Bronchial epithelial cell (primary cell): ENCODE data around the gene DMD. TPM values are rescaled to one million over a fixed set of nuclear protein-coding genes. Genes with fewer than 3 reads are reported as not detected.

ENCODE experiments used
- DNase-seq: peaks from one replicate; pipeline ENCODE4 v3.0.0-alpha.2; 2010; ENCODE audit warnings: low read depth
- FAIRE-seq: peaks from 2 replicates; lab custom pipeline; 2011; peaks lifted over from hg19 to GRCh38; lab: Jason Lieb, UNC
- H3K27me3 ChIP-seq: 2 replicates; pipeline ENCODE4 v1.5.1; 2011; ENCODE audit warnings: low read length; ENCODE audit not compliant: control insufficient read depth, insufficient read depth
- H3K36me3 ChIP-seq: 2 replicates; pipeline ENCODE4 v1.5.1; 2011; ENCODE audit warnings: low read length; ENCODE audit not compliant: control insufficient read depth, insufficient read depth
- H3K4me3 ChIP-seq: 2 replicates; pipeline ENCODE4 v1.5.1; 2011; ENCODE audit warnings: mild to moderate bottlenecking, low read depth, low read length, control low read depth
- CTCF ChIP-seq: IDR thresholded peaks from 2 replicates; pipeline ENCODE4 v1.5.1; 2011; ENCODE audit warnings: mild to moderate bottlenecking, moderate library complexity, low read length, control low read depth, inconsistent platforms; ENCODE audit not compliant: insufficient read depth, severe bottlenecking
- total RNA-seq: library from RNA; depleted of rRNA; stranded (reverse); fragments of >200 nt; gene quantifications from 2 replicates; pipeline ENCODE4 v1.2.1, GENCODE V29; 2014

Gene DMD
- total RNA-seq, 1 donor from 2014 or later, result 4.5 TPM

DNA sequence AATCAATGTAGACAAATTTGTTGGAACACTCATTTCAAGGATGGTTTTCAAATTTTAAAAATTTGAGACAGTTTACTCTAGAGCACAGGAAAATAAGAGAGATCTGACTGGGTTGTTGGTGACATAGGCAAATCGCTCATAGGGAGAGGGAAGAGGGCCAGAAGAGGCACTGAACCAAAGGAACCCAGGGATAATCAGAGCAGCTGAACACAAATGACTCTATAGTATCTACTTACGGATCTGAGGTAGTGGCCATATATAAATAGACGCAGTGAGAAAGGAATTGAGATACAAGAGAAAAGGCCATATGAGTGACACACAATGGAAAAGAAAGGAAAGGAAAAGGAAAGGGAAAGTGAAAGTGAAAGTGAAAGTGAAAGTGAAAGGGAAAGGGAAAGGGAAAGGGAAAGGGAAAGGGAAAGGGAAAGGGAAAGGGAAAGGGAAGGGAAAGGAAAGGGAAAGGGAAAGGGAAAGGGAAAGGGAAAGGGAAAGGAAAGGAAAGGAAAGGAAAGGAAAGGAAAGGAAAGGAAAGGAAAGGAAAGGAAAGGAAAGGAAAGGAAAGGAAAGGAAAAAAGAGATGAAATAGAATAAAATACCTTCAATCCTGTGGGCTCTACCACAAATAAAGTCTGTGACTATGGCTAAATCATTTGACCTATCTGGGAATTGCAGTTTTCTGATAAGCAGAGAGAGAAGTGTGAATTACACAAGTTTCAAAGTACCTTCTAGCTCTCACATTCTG lies 759.2 kb downstream of the DMD start:
- no peaks in the 10 kb centered on the region for H3K27me3 ChIP-seq
- H3K4me3 ChIP-seq, result no peak overlapping the region
- TF ChIP-seq CTCF, result no peak
- DNase-seq, result no peak
- no peaks in the 10 kb centered on the region for H3K36me3 ChIP-seq
- FAIRE-seq, result no peak

GRCh38 chrX:32448945-32449344 lies 762.4 kb downstream of the DMD start:
- FAIRE-seq (no peak), DNase-seq (no peak)
- TF ChIP-seq CTCF, result no peak

DNA sequence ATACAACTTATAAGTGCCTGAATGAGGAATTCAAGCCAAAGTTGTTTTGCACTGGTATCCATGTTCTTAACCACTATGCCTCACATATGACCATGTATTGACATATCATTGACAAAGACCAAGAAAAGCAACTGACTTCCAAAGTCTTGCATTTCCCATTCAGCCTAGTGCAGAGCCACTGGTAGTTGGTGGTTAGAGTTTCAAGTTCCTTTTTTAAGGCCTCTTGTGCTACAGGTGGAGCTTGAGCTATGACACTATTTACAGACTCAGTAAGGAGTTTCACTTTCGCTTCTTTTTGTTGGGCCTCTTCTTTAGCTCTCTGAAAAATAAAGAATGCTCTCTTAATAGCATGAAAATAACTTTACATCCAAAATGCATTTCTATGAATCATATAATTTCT lies 763.0 kb downstream of the DMD start:
- Histone ChIP-seq H3K27me3 (no peaks in the 10 kb centered on the region), H3K36me3 (no peaks in the 10 kb centered on the region), H3K4me3 (no peak overlapping the region)
- FAIRE-seq (no peak), DNase-seq (peak; percentile 0)
- TF ChIP-seq CTCF, result no peak

More at GRCh38 chrX:32448945-32449344, 762.4 kb downstream of the DMD start:
- H3K36me3 ChIP-seq, result no peaks in the 10 kb centered on the region
- H3K27me3 ChIP-seq, result no peaks in the 10 kb centered on the region
- no peak overlapping the region for H3K4me3 ChIP-seq

- TF ChIP-seq CTCF, result no peak
These were observed 763.7 kb downstream of the DMD start for GRCh38 chrX:32447640-32448039.

GRCh38 chrX:32443841-32444240 lies 767.5 kb downstream of the DMD start:
- DNase-seq (no peak), FAIRE-seq (no peak)
- Histone ChIP-seq H3K4me3 (no peak overlapping the region), H3K36me3 (no peaks in the 10 kb centered on the region), H3K27me3 (no peaks in the 10 kb centered on the region)
- no peak for TF ChIP-seq CTCF

More at GRCh38 chrX:32447640-32448039, 763.7 kb downstream of the DMD start:
- Histone ChIP-seq H3K36me3 (no peaks in the 10 kb centered on the region), H3K4me3 (no peak overlapping the region), H3K27me3 (no peaks in the 10 kb centered on the region)
- DNase-seq (no peak), FAIRE-seq (no peak)
